Neural cell (in vitro differentiated cells): ENCODE data around the gene PLEKHA5. TPM values are rescaled to one million over a fixed set of nuclear protein-coding genes. Genes with fewer than 3 reads are reported as not detected.

Experiments used
- H2AFZ ChIP-seq: fragments of 200-600, 300-800 bp; sonication (generic), shearing (Covaris generic); 2 replicates; pipeline ENCODE4 v1.6.0; 2014; ENCODE audit warnings: low read depth, mild to moderate bottlenecking, antibody characterized with exemption, low read length, moderate library complexity
- H3F3A ChIP-seq: fragments of 200-600 bp; shearing (Covaris generic); 2 replicates; pipeline ENCODE4 v1.6.1; 2016; ENCODE audit warnings: mild to moderate bottlenecking, moderate library complexity, mixed read lengths, antibody characterized with exemption, low read length; ENCODE audit not compliant: insufficient read depth, poor library complexity, severe bottlenecking
- H3K27ac ChIP-seq: fragments of 200-600, 300-800 bp; sonication (generic), shearing (Covaris generic); 2 replicates; pipeline ENCODE4 v1.5.1; 2014; ENCODE audit warnings: mild to moderate bottlenecking, low read length, moderate library complexity
- H3K27me3 ChIP-seq: fragments of 300-800, 200-600 bp; sonication (generic), shearing (Covaris generic); 2 replicates; pipeline ENCODE4 v1.6.0; 2014; ENCODE audit warnings: mild to moderate bottlenecking, low read depth, low read length, moderate library complexity; ENCODE audit not compliant: insufficient read depth
- H3K36me3 ChIP-seq: fragments of 300-800, 200-600 bp; sonication (generic), shearing (Covaris generic); 2 replicates; pipeline ENCODE4 v1.5.1; 2014; ENCODE audit warnings: mild to moderate bottlenecking, antibody characterized with exemption, low read length, moderate library complexity; ENCODE audit not compliant: insufficient read depth
- H3K4me2 ChIP-seq: fragments of 300-800, 200-600 bp; sonication (generic), shearing (Covaris generic); 2 replicates; pipeline ENCODE4 v1.6.0; 2014; ENCODE audit warnings: mild to moderate bottlenecking, low read length
- H3K4me3 ChIP-seq: fragments of 300-800, 200-600 bp; sonication (generic), shearing (Covaris generic); 2 replicates; pipeline ENCODE4 v1.5.1; 2014; ENCODE audit warnings: mild to moderate bottlenecking, low read length, moderate library complexity
- H3K79me2 ChIP-seq: fragments of 200-600 bp; shearing (Covaris generic); replicated peaks from 2 replicates; pipeline ENCODE4 v1.6.0; 2014; ENCODE audit warnings: mild to moderate bottlenecking, low read length, moderate library complexity; ENCODE audit not compliant: insufficient read depth
- H3K9ac ChIP-seq: fragments of 300-800, 200-600 bp; sonication (generic), shearing (Covaris generic); 2 replicates; pipeline ENCODE4 v1.6.1; 2016; ENCODE audit warnings: mild to moderate bottlenecking, low read length, mixed read lengths
- H3K9me2 ChIP-seq: fragments of 200-600 bp; shearing (Covaris generic); 2 replicates; pipeline ENCODE4 v1.6.1; 2016; ENCODE audit warnings: mild to moderate bottlenecking, low read length, mixed read lengths; ENCODE audit not compliant: insufficient read depth
- H3K9me3 ChIP-seq: fragments of 200-600, 300-800 bp; sonication (generic), shearing (Covaris generic); 2 replicates; pipeline ENCODE4 v1.6.1; 2016; ENCODE audit warnings: mild to moderate bottlenecking, mixed run types, low read length, moderate library complexity, mixed read lengths
- H4K20me1 ChIP-seq: fragments of 200-600 bp; shearing (Covaris generic); 2 replicates; pipeline ENCODE4 v1.6.1; 2016; ENCODE audit warnings: mild to moderate bottlenecking, mixed run types; ENCODE audit not compliant: insufficient read depth
- CTCF ChIP-seq: fragments of 450-650 bp; IDR thresholded peaks from 2 replicates; pipeline ENCODE4 v1.5.1; 2014; ENCODE audit warnings: antibody characterized with exemption, mild to moderate bottlenecking, moderate library complexity; ENCODE audit not compliant: poor library complexity, severe bottlenecking
- EP300 ChIP-seq: fragments of 450-650 bp; conservative IDR thresholded peaks from 2 replicates; pipeline ENCODE4 v1.6.1; 2014; ENCODE audit warnings: antibody characterized with exemption, mild to moderate bottlenecking, moderate library complexity; ENCODE audit not compliant: poor library complexity, severe bottlenecking
- EZH2 ChIP-seq: fragments of 200-600, 300-800 bp; shearing (Covaris generic), sonication (generic); IDR thresholded peaks from 2 replicates; pipeline ENCODE4 v1.6.1; 2014; ENCODE audit warnings: antibody characterized with exemption, low read length, borderline replicate concordance, mild to moderate bottlenecking; ENCODE audit not compliant: insufficient read depth, poor library complexity, severe bottlenecking
- MXI1 ChIP-seq: fragments of 450-650 bp; conservative IDR thresholded peaks from 2 replicates; pipeline ENCODE4 v1.6.1; 2014; ENCODE audit warnings: antibody characterized with exemption, mild to moderate bottlenecking; ENCODE audit not compliant: poor library complexity, severe bottlenecking
- POLR2AphosphoS5 ChIP-seq: IDR thresholded peaks from 2 replicates; pipeline ENCODE4 v1.6.1; 2012
- RAD21 ChIP-seq: fragments of 450-650 bp; conservative IDR thresholded peaks from 2 replicates; pipeline ENCODE4 v1.6.1; 2014; ENCODE audit warnings: antibody characterized with exemption, mild to moderate bottlenecking, moderate library complexity
- REST ChIP-seq: IDR thresholded peaks from 2 replicates; pipeline ENCODE4 v1.6.1; 2012; ENCODE audit warnings: borderline replicate concordance
- SMC3 ChIP-seq: fragments of 450-650 bp; conservative IDR thresholded peaks from 2 replicates; pipeline ENCODE4 v1.6.1; 2014; ENCODE audit warnings: antibody characterized with exemption, mild to moderate bottlenecking, moderate library complexity; ENCODE audit not compliant: poor library complexity
- TAF1 ChIP-seq: IDR thresholded peaks from 2 replicates; pipeline ENCODE4 v1.6.1; 2012; ENCODE audit warnings: low read depth
- polyA plus RNA-seq: library from polyadenylated mRNA; depleted of rRNA; stranded (reverse); fragments of >200 nt; gene quantifications from 2 replicates; pipeline ENCODE4 v1.2.3, GENCODE V29; 2014

PLEKHA5 gene
- polyA plus RNA-seq, 1 donor from 2014 or later: 130 TPM

- Histone ChIP-seq H3F3A (no peaks in the 10 kb centered on the region), H4K20me1 (no peaks in the 10 kb centered on the region), H3K9me2 (no peaks in the 10 kb centered on the region), H3K9ac (no peak overlapping the region), H3K27ac (no peak overlapping the region), H3K9me3 (no peaks in the 10 kb centered on the region), H3K4me2 (no peak overlapping the region), H2AFZ (no peak overlapping the region), H3K36me3 (no peaks in the 10 kb centered on the region), H3K4me3 (no peak overlapping the region), H3K79me2 (peaks cover 52% of the 10 kb centered on the region), H3K27me3 (no peaks in the 10 kb centered on the region)
- TF ChIP-seq CTCF (no peak), EP300 (no peak), MXI1 (no peak)
Measured at GRCh38 chr12:19185262-19185929, 55.9 kb downstream of the PLEKHA5 start.

GRCh38 chr12:19186722-19187661 lies 57.5 kb downstream of the PLEKHA5 start:
- Histone ChIP-seq H3K9me3 (no peaks in the 10 kb centered on the region), H3K9me2 (no peaks in the 10 kb centered on the region), H3K36me3 (no peaks in the 10 kb centered on the region), H3K79me2 (peaks cover 57% of the 10 kb centered on the region), H3K4me3 (no peak overlapping the region), H3K27me3 (no peaks in the 10 kb centered on the region), H3K4me2 (no peak overlapping the region), H3K27ac (no peak overlapping the region), H4K20me1 (no peaks in the 10 kb centered on the region), H3F3A (no peaks in the 10 kb centered on the region), H3K9ac (no peak overlapping the region), H2AFZ (no peak overlapping the region)
- TF ChIP-seq EP300: no peak
- peak; percentile 85 for TF ChIP-seq SMC3
- TF ChIP-seq MXI1: no peak
- no peak for TF ChIP-seq TAF1
- TF ChIP-seq RAD21: peak; percentile 82
- TF ChIP-seq CTCF: peak; percentile 75
- TF ChIP-seq POLR2AphosphoS5: no peak
- TF ChIP-seq EZH2: no peak
- TF ChIP-seq REST: no peak
